ENCODE data around the gene PLA1A. TPM values are rescaled to one million over a fixed set of nuclear protein-coding genes. Genes with fewer than 3 reads are reported as not detected.

The PLA1A gene
- total and polyA plus RNA-seq, 9 donors = 0.07 to 0.37 (median 0.19) TPM; not detected in 2

- no peaks in the 10 kb centered on the region for H3K9me3 ChIP-seq (replicated peaks; ENCODE audit: control insufficient read depth, low read depth, low read length)
- no peak for DNase-seq
- H3K27ac ChIP-seq (ENCODE audit: low read length) = no peak overlapping the region
- no peaks in the 10 kb centered on the region for H3K36me3 ChIP-seq (ENCODE audit: control insufficient read depth, insufficient read depth, low read length)
- no peaks in the 10 kb centered on the region for H3K27me3 ChIP-seq (ENCODE audit: control insufficient read depth, insufficient read depth, low read length)
- H3K4me1 ChIP-seq (ENCODE audit: control insufficient read depth, insufficient read depth, low read length) = peaks cover 9% of the 10 kb centered on the region
- no peak overlapping the region for H3K4me3 ChIP-seq (ENCODE audit: low read length)
These were observed 22.2 kb upstream of the PLA1A start for GRCh38 chr3:119575507-119575906.

- H3K27ac ChIP-seq (ENCODE audit: low read length) = peak within 1 kb of the TSS; percentile 95
- H3K9me3 ChIP-seq (replicated peaks; ENCODE audit: control insufficient read depth, low read depth, low read length) = no peaks in the 10 kb centered on the region
- under 1% methylated on average over 68 of the region's 68 CpGs for WGBS (ENCODE audit: insufficient coverage)
- no peaks in the 10 kb centered on the region for H3K36me3 ChIP-seq (ENCODE audit: control insufficient read depth, insufficient read depth, low read length)
- DNase-seq = peak; percentile 88
- no peaks in the 10 kb centered on the region for H3K27me3 ChIP-seq (ENCODE audit: control insufficient read depth, insufficient read depth, low read length)
- peak within 1 kb of the TSS; percentile 64 for H3K4me3 ChIP-seq (ENCODE audit: low read length)
- peaks cover 6% of the 10 kb centered on the region for H3K4me1 ChIP-seq (ENCODE audit: control insufficient read depth, insufficient read depth, low read length)
These were observed 18.2 kb upstream of the PLA1A start, which contains the start of gene ADPRH for GRCh38 chr3:119579366-119580066. Gene ADPRH (plus strand): TSS chr3:119579492. CDS start chr3:119582170, 2,678 bp downstream.

GRCh38 chr3:119580067-119580760, 17.5 kb upstream of the PLA1A start:
- H3K4me1 ChIP-seq (ENCODE audit: control insufficient read depth, insufficient read depth, low read length) = peaks cover 6% of the 10 kb centered on the region
- no peaks in the 10 kb centered on the region for H3K36me3 ChIP-seq (ENCODE audit: control insufficient read depth, insufficient read depth, low read length)
- DNase-seq = peak; percentile 91
- 16% methylated on average over 6 of the region's 16 CpGs for WGBS (ENCODE audit: insufficient coverage)
- H3K27me3 ChIP-seq (ENCODE audit: control insufficient read depth, insufficient read depth, low read length) = no peaks in the 10 kb centered on the region
- H3K9me3 ChIP-seq (replicated peaks; ENCODE audit: control insufficient read depth, low read depth, low read length) = no peaks in the 10 kb centered on the region
- H3K4me3 ChIP-seq (ENCODE audit: low read length) = peak overlapping the region; percentile 64
- peak overlapping the region; percentile 95 for H3K27ac ChIP-seq (ENCODE audit: low read length)

GRCh38 chr3:119582178-119582577, 15.5 kb upstream of the PLA1A start:
- peaks cover 6% of the 10 kb centered on the region for H3K4me1 ChIP-seq (ENCODE audit: control insufficient read depth, insufficient read depth, low read length)
- no peaks in the 10 kb centered on the region for H3K27me3 ChIP-seq (ENCODE audit: control insufficient read depth, insufficient read depth, low read length)
- no peak overlapping the region for H3K27ac ChIP-seq (ENCODE audit: low read length)
- WGBS (ENCODE audit: insufficient coverage) = 88% methylated on average over 6 of the region's 6 CpGs
- peaks cover 5% of the 10 kb centered on the region for H3K36me3 ChIP-seq (ENCODE audit: control insufficient read depth, insufficient read depth, low read length)
- H3K4me3 ChIP-seq (ENCODE audit: low read length) = no peak overlapping the region
- no peaks in the 10 kb centered on the region for H3K9me3 ChIP-seq (replicated peaks; ENCODE audit: control insufficient read depth, low read depth, low read length)
- no peak for DNase-seq

- Histone ChIP-seq H3K27me3 (ENCODE audit: control insufficient read depth, insufficient read depth, low read length) (no peaks in the 10 kb centered on the region), H3K9me3 (replicated peaks; ENCODE audit: control insufficient read depth, low read depth, low read length) (peaks cover 2% of the 10 kb centered on the region), H3K4me1 (ENCODE audit: control insufficient read depth, insufficient read depth, low read length) (peaks cover 4% of the 10 kb centered on the region), H3K36me3 (ENCODE audit: control insufficient read depth, insufficient read depth, low read length) (peaks cover 10% of the 10 kb centered on the region), H3K4me3 (ENCODE audit: low read length) (no peak overlapping the region), H3K27ac (ENCODE audit: low read length) (no peak overlapping the region)
- DNase-seq = no peak
- WGBS (ENCODE audit: insufficient coverage) = 89% methylated on average over 9 of the region's 10 CpGs
These were observed 12.5 kb upstream of the PLA1A start for GRCh38 chr3:119585208-119585607.

GRCh38 chr3:119585856-119586570, 11.7 kb upstream of the PLA1A start:
- Histone ChIP-seq H3K27me3 (ENCODE audit: control insufficient read depth, insufficient read depth, low read length) (no peaks in the 10 kb centered on the region), H3K4me1 (ENCODE audit: control insufficient read depth, insufficient read depth, low read length) (no peaks in the 10 kb centered on the region), H3K27ac (ENCODE audit: low read length) (no peak overlapping the region), H3K4me3 (ENCODE audit: low read length) (no peak overlapping the region), H3K36me3 (ENCODE audit: control insufficient read depth, insufficient read depth, low read length) (peaks cover 10% of the 10 kb centered on the region), H3K9me3 (replicated peaks; ENCODE audit: control insufficient read depth, low read depth, low read length) (peaks cover 7% of the 10 kb centered on the region)
- DNase-seq = no peak
- WGBS (ENCODE audit: insufficient coverage) = 89% methylated on average over 8 of the region's 11 CpGs

GRCh38 chr3:119586733-119587172, 10.9 kb upstream of the PLA1A start:
- peaks cover 10% of the 10 kb centered on the region for H3K36me3 ChIP-seq (ENCODE audit: control insufficient read depth, insufficient read depth, low read length)
- H3K4me3 ChIP-seq (ENCODE audit: low read length) = no peak overlapping the region
- DNase-seq = no peak
- peaks cover 7% of the 10 kb centered on the region for H3K9me3 ChIP-seq (replicated peaks; ENCODE audit: control insufficient read depth, low read depth, low read length)
- WGBS (ENCODE audit: insufficient coverage) = no CpG with 5 or more reads among the region's 3 CpGs
- H3K27me3 ChIP-seq (ENCODE audit: control insufficient read depth, insufficient read depth, low read length) = no peaks in the 10 kb centered on the region
- no peaks in the 10 kb centered on the region for H3K4me1 ChIP-seq (ENCODE audit: control insufficient read depth, insufficient read depth, low read length)
- H3K27ac ChIP-seq (ENCODE audit: low read length) = no peak overlapping the region

GRCh38 chr3:119588112-119588511, 9.6 kb upstream of the PLA1A start:
- Histone ChIP-seq H3K9me3 (replicated peaks; ENCODE audit: control insufficient read depth, low read depth, low read length) (peaks cover 7% of the 10 kb centered on the region), H3K36me3 (ENCODE audit: control insufficient read depth, insufficient read depth, low read length) (peaks cover 10% of the 10 kb centered on the region), H3K4me1 (ENCODE audit: control insufficient read depth, insufficient read depth, low read length) (no peaks in the 10 kb centered on the region), H3K4me3 (ENCODE audit: low read length) (no peak overlapping the region), H3K27me3 (ENCODE audit: control insufficient read depth, insufficient read depth, low read length) (no peaks in the 10 kb centered on the region), H3K27ac (ENCODE audit: low read length) (no peak overlapping the region)
- peak; percentile 74 for DNase-seq
- WGBS (ENCODE audit: insufficient coverage) = 73% methylated on average over 2 of the region's 3 CpGs

- Histone ChIP-seq H3K4me3 (ENCODE audit: low read length) (no peak overlapping the region), H3K36me3 (ENCODE audit: control insufficient read depth, insufficient read depth, low read length) (peaks cover 10% of the 10 kb centered on the region), H3K4me1 (ENCODE audit: control insufficient read depth, insufficient read depth, low read length) (no peaks in the 10 kb centered on the region), H3K27ac (ENCODE audit: low read length) (no peak overlapping the region), H3K27me3 (ENCODE audit: control insufficient read depth, insufficient read depth, low read length) (no peaks in the 10 kb centered on the region), H3K9me3 (replicated peaks; ENCODE audit: control insufficient read depth, low read depth, low read length) (peaks cover 7% of the 10 kb centered on the region)
- peak; percentile 42 for DNase-seq
- no CpG with 5 or more reads among the region's 6 CpGs for WGBS (ENCODE audit: insufficient coverage)
These were observed 8.4 kb upstream of the PLA1A start for GRCh38 chr3:119589102-119589773.
